Measurements from ENCODE around the gene KCNQ2.

The KCNQ2 gene

DNA sequence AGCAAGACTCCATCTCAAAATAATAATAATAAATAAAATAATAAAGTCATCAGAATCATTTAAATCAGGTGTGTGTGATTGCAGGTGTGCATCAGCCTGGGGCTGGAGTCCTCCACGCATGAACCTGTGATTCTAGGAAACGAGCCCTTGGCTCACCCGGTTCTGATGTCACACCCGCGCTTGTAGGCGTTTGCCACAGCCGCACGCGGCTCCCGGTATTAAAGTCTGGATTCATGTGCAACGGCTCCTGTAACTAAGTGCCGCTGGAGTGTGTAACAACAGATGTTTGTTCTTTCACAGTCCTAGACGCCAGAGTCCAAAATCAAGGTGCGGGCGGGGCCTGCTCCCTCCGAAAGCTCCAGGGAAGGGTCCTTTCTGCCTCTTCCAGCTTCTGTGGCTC lies 45.2 kb downstream of the KCNQ2 start:
- no peak for DNase-seq (ENCODE audit: low read depth)
- in situ Hi-C loops (cut with HindIII; ENCODE audit: low sequenced_read_pairs) = no loop called here
- H3K4me3 ChIP-seq (ENCODE audit: low read depth, low read length) = no peak overlapping the region

GRCh38 chr20:63425846-63426485 lies 46.5 kb downstream of the KCNQ2 start:
- TF ChIP-seq CTCF (IDR thresholded peaks at IDR 0.05; ENCODE audit: low read depth, low read length, missing control alignments) = no peak
- no peak overlapping the region for H3K4me3 ChIP-seq (ENCODE audit: low read depth, low read length)
- in situ Hi-C loops (cut with HindIII; ENCODE audit: low sequenced_read_pairs) = no loop called here
- DNase-seq (ENCODE audit: low read depth) = no peak

More for the DNA sequence above, 45.2 kb downstream of the KCNQ2 start:
- TF ChIP-seq CTCF (IDR thresholded peaks at IDR 0.05; ENCODE audit: low read depth, low read length, missing control alignments) = no peak

GRCh38 chr20:63424613-63425012 lies 47.8 kb downstream of the KCNQ2 start:
- no peak overlapping the region for H3K4me3 ChIP-seq (ENCODE audit: low read depth, low read length)
- in situ Hi-C loops (cut with HindIII; ENCODE audit: low sequenced_read_pairs) = loop anchor here (5.0 kb wide), 1 partner anchor 48 kb away; the partner anchor contains the start of gene KCNQ2
- DNase-seq (ENCODE audit: low read depth) = no peak
- no peak for TF ChIP-seq CTCF (IDR thresholded peaks at IDR 0.05; ENCODE audit: low read depth, low read length, missing control alignments)

- H3K4me3 ChIP-seq (ENCODE audit: low read depth, low read length) = no peak overlapping the region
- DNase-seq (ENCODE audit: low read depth) = no peak
- in situ Hi-C loops (cut with HindIII; ENCODE audit: low sequenced_read_pairs) = loop anchor here (5.0 kb wide), 1 partner anchor 49 kb away; the partner anchor contains the start of gene KCNQ2
- no peak for TF ChIP-seq CTCF (IDR thresholded peaks at IDR 0.05; ENCODE audit: low read depth, low read length, missing control alignments)
These were observed 48.7 kb downstream of the KCNQ2 start for GRCh38 chr20:63423751-63424150.

- no peak overlapping the region for H3K4me3 ChIP-seq (ENCODE audit: low read depth, low read length)
- DNase-seq (ENCODE audit: low read depth) = no peak
- no peak for TF ChIP-seq CTCF (IDR thresholded peaks at IDR 0.05; ENCODE audit: low read depth, low read length, missing control alignments)
- in situ Hi-C loops (cut with HindIII; ENCODE audit: low sequenced_read_pairs) = loop anchor here (5.0 kb wide), 1 partner anchor 50 kb away; the partner anchor contains the start of gene KCNQ2
These were observed 49.8 kb downstream of the KCNQ2 start for GRCh38 chr20:63422653-63423052.

- in situ Hi-C loops (cut with HindIII; ENCODE audit: low sequenced_read_pairs) = loop anchor here (5.0 kb wide), 1 partner anchor 50 kb away; the partner anchor contains the start of gene KCNQ2
- H3K4me3 ChIP-seq (ENCODE audit: low read depth, low read length) = no peak overlapping the region
- no peak for DNase-seq (ENCODE audit: low read depth)
- no peak for TF ChIP-seq CTCF (IDR thresholded peaks at IDR 0.05; ENCODE audit: low read depth, low read length, missing control alignments)
These were observed 50.5 kb downstream of the KCNQ2 start for GRCh38 chr20:63421913-63422312.

Data from astrocyte of the cerebellum (primary cell).